Measurements from ENCODE around the gene CLSTN1. TPM values are rescaled to one million over a fixed set of nuclear protein-coding genes. Genes with fewer than 3 reads are reported as not detected.

The CLSTN1 gene
- total and polyA plus RNA-seq, 2 of the 8 experiments (the other 6 are each of a cell fraction or from before 2014, with no cell fraction given): 34.2 to 97.4 TPM

DNA sequence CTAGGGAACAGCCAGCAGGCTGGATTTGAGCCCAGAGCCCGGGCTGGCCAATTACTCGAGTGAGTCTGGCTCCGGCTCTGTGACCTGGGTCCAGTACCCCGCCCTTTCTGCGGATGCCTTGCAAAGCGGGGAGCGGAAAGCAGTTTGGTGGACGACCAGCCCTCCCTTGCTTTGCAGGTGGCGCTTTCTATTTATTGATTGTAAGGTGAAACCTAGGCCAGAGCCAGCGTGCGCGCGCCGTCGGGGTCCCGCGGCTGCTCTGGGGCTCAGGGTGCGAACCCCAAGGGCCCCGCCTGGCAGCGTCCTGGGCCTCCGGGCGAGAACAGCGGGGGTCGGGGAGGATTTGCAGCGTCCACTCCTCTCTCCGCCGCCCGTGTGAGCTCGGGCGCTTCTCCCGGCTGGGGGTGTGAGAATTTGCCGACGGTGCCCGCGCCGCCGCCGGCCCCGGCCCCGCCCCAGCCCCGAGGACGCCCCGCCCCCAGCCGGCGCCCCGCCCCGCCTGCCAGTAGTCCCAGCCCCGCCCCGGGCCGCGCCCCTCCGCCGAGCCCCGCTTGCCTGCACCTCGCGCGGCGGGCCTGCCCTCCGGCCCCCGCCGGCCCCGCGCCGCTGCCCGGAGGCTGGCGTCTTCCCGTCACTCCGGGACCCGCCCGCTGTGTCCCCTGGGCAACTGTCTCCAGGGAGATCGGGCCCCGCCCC lies 134.6 kb downstream of the CLSTN1 start (continued):
- TF ChIP-seq EGR1 (IDR thresholded peaks at IDR 0.05; ENCODE audit: borderline replicate concordance, low read depth, low read length) (0 out of 2 replicates have a peak, but pooled peaks have one; percentile 9), SP1 (IDR thresholded peaks at IDR 0.05; ENCODE audit: low read depth, low read length) (no peak), SIN3A (conservative IDR thresholded peaks at IDR 0.05 in 1 of 2, IDR thresholded peaks at IDR 0.05 in 1 of 2; ENCODE audit: low read depth in 1 of 2, low read length in 2 of 2) (0 out of 4 replicates have a peak, but pooled peaks of 1 of the 2 experiments have one; percentile 37), EZH2 (IDR thresholded peaks at IDR 0.05; ENCODE audit: low read depth, low read length, severe bottlenecking) (no peak), YY1 (IDR thresholded peaks at IDR 0.05; ENCODE audit: low read depth, low read length) (no peak), RBBP5 (IDR thresholded peaks at IDR 0.05; ENCODE audit: borderline replicate concordance, low read depth, low read length) (peak; percentile 54; the same call in 1 of the 2 replicates)
- TF ChIP-seq, protein P1, sequence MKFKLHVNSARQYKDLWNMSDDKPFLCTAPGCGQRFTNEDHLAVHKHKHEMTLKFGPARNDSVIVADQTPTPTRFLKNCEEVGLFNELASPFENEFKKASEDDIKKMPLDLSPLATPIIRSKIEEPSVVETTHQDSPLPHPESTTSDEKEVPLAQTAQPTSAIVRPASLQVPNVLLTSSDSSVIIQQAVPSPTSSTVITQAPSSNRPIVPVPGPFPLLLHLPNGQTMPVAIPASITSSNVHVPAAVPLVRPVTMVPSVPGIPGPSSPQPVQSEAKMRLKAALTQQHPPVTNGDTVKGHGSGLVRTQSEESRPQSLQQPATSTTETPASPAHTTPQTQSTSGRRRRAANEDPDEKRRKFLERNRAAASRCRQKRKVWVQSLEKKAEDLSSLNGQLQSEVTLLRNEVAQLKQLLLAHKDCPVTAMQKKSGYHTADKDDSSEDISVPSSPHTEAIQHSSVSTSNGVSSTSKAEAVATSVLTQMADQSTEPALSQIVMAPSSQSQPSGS (IDR thresholded peaks at IDR 0.05; ENCODE audit: low read length): no peak

All from H1 (cell line).